Middle frontal gyrus (tissue), 1 donor: Measurements from ENCODE around the gene XIAP.
"Not testable (repeated sequence)": the region's sequence is repeated elsewhere in the genome, so short reads cannot be mapped to it uniquely, and the experiment has no call there.

Source experiments
- DNase-seq: peaks from one replicate; pipeline ENCODE4 v3.0.0-alpha.2; 2015; ENCODE audit warnings: low spot score; ENCODE audit errors: extremely low spot score

Gene XIAP

GRCh38 chrX:123859846-123860838, at the start of gene XIAP:
Gene XIAP, plus strand, starts transcription at chrX:123860053. Its CDS starts 25,610 bp downstream, at chrX:123885663.
- DNase-seq: no peak

- DNase-seq: no peak
These were observed 45.5 kb upstream of the XIAP start for GRCh38 chrX:123814343-123814742.

DNA sequence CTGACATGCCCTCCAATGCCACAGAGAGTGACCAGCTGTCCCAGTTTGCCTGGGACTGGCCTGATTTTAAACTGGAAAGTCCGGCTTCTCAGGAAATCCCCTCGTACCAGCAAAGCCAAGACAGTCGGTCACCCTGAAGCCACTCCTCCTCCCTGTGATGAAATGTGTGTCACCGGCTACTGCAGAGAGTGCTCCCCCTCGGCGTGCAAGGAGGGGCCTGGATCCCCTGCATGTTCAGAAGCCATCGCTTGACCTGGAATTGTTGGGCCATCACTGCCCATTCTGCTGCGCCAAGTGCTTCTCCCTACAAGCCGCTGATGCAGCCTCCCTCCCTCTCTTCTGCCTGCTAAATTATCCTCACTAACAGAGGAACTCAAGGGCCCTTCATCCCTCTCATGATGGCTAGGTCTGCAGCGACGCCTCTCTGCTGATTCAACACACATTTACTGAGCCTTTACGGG, 44.9 kb upstream of the XIAP start:
- not testable (repeated sequence) for DNase-seq

DNA sequence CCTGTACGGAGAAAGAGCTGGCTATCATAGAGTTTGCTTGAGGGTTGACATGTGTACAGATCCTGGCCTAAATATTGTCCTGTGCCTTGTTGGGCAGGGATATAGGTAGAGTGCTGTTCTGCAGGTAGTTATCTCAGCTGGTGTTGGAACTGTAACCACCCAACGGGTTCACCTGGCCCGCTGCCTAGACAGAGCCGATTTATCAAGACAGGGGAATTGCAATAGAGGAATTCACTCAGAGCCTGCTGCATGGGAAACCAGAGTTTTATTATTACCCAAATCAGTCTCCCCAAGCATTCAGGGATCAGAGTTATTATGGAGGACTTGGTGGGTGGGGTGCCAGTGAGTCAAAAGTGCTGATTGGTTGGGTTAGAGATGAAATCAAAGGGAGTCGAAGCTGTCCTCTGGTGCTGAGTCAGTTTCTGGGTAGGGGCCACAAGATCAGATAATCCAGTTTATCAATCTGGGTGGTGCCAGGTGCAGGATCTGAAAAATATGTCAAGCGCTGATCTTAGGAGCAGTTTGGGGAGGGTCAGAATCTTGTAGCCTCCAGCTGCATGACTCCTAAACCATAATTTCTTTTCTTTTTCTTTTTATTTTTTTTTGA, 42.5 kb upstream of the XIAP start:
- no peak for DNase-seq

- DNase-seq: no peak
These were observed 41.6 kb upstream of the XIAP start for GRCh38 chrX:123818243-123818642.

- DNase-seq: no peak
These were observed 36.9 kb upstream of the XIAP start for GRCh38 chrX:123822965-123823364.

- DNase-seq: no peak
These were observed 29.5 kb upstream of the XIAP start for GRCh38 chrX:123830309-123830708.

GRCh38 chrX:123833387-123833786, 26.5 kb upstream of the XIAP start:
- DNase-seq: peak; percentile 5

DNA sequence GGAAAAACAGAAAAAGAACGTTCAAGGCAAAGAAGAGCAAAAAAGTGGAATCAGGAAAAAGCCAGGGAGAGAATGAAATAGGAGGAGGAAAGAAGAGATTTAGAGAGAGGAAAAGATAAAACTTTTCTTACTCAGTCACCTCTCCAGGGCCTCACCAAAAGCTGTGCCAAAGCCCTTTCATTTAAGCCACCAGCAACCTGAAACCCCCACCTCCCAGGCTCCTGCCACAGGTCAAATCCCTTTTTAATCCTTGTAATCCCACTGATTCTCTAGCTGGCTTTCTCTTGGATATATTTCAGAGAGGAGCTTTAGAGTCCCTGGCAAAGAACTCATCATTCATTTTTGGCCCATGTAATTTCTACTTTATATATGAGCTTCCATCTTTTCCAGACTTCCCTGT, 25.7 kb upstream of the XIAP start:
- DNase-seq: no peak

DNA sequence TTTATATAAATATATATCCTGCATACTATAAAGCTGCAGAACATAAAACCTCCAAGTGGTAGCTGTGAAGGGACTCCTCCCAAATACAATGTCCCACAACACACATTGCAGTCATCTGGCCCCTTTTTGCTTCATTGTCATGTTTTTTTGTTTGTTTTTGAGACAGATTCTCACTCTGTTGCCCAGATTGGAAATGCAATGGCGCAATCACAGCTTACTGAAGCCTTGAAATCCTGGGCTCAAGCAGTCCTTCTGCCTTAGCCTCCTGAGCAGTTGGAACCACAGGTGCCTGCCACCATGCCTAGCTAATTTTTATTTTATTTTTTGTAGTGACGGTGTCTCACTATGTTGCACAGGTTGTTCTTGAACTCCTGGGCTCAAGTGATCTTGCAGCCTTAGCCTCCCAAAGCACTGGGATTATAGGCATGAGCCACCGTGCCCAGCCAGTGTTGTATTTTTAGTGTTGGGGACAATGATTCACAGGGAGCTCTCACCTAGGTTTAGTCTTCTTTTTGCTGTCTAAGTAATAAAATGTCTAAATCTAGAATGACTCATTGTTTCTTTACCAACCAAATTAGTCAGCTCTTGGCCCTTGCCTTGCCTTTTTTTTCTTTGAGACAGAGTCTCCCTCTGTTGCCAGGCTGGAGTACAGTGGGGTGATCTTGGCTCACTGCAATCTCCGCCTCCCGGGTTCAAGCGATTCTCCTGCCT, 24.0 kb upstream of the XIAP start:
- no peak for DNase-seq

GRCh38 chrX:123845129-123845528, 14.7 kb upstream of the XIAP start:
- not testable (repeated sequence) for DNase-seq

DNA sequence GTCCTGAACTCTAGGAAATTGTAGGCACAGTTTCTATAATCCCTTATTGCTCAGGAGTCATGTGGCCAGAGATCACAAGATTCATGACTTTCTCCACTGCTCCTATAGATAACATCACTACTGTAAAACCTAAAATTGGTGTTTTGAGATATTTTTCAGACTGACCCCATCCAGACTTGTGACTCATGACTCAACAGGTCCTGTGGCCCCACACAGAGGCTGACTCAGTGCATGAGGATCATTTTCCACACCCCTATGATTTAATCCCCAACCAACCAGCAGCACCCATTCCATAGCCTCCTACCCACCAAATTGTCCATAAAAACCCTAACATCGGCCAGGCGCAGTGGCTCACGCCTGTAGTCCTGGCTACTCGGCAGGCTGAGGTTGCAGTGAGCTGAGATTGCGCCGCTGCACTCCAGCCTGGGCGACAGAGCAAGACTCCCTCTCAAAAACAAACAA, 13.2 kb upstream of the XIAP start:
- DNase-seq: no peak

- DNase-seq: no peak
These were observed 12.8 kb upstream of the XIAP start for GRCh38 chrX:123847056-123847455.

DNA sequence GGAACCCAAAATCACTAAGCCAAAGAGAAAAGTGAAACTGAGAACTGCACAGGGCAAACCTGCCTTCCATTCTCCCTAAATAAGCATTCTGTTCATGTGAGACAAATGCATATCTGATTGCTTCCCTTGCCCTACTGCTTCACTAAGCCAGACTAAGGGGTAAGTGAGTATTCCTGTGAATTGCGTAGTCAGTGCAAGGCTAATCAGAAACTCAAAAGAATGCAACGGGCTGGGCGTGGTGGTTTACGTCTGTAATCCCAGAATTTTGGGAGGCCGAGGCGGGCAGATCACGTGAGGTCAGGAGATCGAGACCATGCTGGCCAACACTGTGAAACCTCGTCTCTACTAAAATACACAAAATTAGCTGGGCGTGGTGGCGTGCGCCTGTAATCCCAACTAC, 10.8 kb upstream of the XIAP start:
- DNase-seq: no peak

- not testable (repeated sequence) for DNase-seq
These were observed 9.9 kb upstream of the XIAP start for GRCh38 chrX:123849906-123850305.

- no peak for DNase-seq
These were observed 8.8 kb upstream of the XIAP start for GRCh38 chrX:123851079-123851478.

DNA sequence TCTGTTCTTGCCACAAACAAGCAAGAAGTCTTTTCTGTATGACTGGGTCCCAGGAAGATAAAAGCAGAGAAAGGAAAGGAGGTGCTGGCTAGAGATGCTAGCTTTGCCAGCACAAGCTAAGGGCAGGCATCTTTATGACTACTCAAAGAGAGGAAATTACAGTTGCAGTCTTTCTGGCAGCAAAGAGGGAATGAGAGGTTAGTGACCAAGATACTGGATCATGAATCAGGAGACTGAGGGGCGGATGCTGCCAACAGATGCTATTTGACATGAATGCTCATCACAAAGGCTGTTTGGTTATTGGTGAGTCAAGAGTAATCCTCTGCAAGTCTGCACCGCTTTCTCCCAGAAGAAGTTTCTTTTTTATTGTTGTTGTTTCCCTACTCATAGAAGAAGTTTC, 5.5 kb upstream of the XIAP start:
- DNase-seq: no peak

- no peak for DNase-seq
These were observed 426 bp upstream of the XIAP start for GRCh38 chrX:123859409-123859845.

- DNase-seq: no peak
These were observed 1.1 kb downstream of the XIAP start for GRCh38 chrX:123860983-123861382.

- DNase-seq: no peak
These were observed 9.6 kb downstream of the XIAP start for GRCh38 chrX:123869488-123869887.

DNA sequence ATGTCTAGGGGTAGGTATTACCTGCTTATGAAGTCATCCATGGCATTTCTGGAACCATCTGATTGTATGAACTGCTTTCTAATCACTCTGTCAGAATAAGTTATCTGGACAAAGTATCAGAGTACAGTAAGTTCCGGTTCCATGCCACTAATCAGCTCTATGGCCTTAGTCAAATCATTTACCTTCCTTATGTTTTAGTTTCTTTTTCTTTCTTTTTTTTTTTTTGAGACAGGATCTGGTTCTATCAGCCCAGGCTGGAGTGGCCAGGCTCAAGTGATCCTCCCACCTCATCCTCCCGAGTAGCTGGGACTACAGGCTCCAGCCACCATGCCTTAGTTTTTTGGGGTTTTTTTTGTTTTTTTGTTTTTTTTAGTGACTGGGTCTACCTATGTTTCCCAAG, 11.5 kb downstream of the XIAP start:
- no peak for DNase-seq

DNA sequence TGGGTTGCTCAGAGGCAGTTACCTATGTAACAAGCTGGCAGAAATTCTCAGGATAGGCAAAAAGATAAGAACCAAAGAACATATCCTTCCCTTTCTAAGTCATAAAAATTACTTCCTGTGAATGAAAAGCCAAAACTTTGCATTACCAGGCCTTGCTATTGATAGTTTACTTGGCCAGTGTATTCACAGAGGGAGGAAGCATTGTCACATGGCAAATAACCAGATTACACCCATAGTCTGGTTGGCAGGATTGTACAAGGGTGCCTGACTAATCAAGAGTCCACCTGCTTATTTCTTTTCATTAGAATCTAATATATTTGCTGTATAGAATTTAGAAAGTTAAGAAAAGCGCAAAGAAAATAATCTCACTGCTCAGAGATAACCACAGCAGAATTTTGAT, 14.1 kb downstream of the XIAP start:
- DNase-seq: no peak
